GM12891 (cell line): ENCODE results near the gene TMEM150B.

Experiments
- POLR2A ChIP-seq: IDR thresholded peaks from 2 replicates; pipeline ENCODE4 v1.6.1; 2011; ENCODE audit warnings: low read depth, low read length, control low read depth
- POLR2AphosphoS5 ChIP-seq: IDR thresholded peaks from 2 replicates; pipeline ENCODE4 v1.6.1; 2011; ENCODE audit warnings: low read depth, low read length, control low read depth
- SPI1 ChIP-seq: IDR thresholded peaks from 2 replicates; pipeline ENCODE4 v1.6.1; 2011; ENCODE audit warnings: low read depth, low read length, control low read depth
- TAF1 ChIP-seq: IDR thresholded peaks from 2 replicates; pipeline ENCODE4 v1.6.1; 2011; ENCODE audit warnings: low read depth, low read length, control low read depth

DNA sequence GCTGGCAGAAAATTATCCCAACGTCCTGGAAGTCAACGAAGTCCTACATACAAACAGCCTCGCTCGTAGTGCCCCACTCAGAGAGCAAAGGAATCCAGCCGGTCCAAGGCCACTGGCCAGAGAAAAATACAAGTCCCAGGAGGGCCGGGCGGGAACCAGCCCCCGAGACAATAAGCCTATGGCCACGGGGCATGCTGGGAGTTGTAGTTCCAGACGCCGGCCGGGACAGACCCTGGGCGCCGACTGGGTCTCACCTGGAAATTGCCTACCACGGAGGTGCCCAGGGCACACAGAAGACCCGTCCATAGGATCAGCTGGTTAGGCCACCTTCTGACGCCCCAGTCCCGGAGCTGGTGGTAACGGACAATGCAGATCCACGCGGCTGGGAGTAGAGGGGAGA is 5.4 kb downstream of the TMEM150B start:
- no peak for TF ChIP-seq POLR2A
- no peak for TF ChIP-seq POLR2AphosphoS5
- no peak for TF ChIP-seq SPI1
- TF ChIP-seq TAF1 = no peak
